ENCODE results near the gene BSX. TPM values are rescaled to one million over a fixed set of nuclear protein-coding genes. Genes with fewer than 3 reads are reported as not detected.

BSX gene
- polyA plus RNA-seq, 1 donor = not detected

GRCh38 chr11:122963961-122964360, 17.7 kb downstream of the BSX start:
- no peak for DNase-seq

- DNase-seq = no peak
These were observed 27.2 kb downstream of the BSX start for GRCh38 chr11:122954455-122954854.

GRCh38 chr11:122951211-122951610, 30.4 kb downstream of the BSX start:
- DNase-seq = no peak

- no peak for DNase-seq
These were observed 43.1 kb downstream of the BSX start for GRCh38 chr11:122938557-122938956.

GRCh38 chr11:122937983-122938382, 43.7 kb downstream of the BSX start:
- DNase-seq = no peak

- DNase-seq = no peak
These were observed 48.2 kb downstream of the BSX start for GRCh38 chr11:122933416-122933815.

GRCh38 chr11:122931510-122931909, 50.1 kb downstream of the BSX start:
- DNase-seq = no peak

Other genes starting within 250 kb of the BSX start
- not detected for gene CRTAM, start 143.3 kb downstream of the BSX start, polyA plus RNA-seq (ENCODE audit: insufficient read length)
- gene JHY, start 99.1 kb downstream of the BSX start, polyA plus RNA-seq (ENCODE audit: insufficient read length) = 13.7 TPM
- 1,295 TPM for gene HSPA8, start 80.3 kb upstream of the BSX start, polyA plus RNA-seq (ENCODE audit: insufficient read length)
- gene CLMP, start 213.4 kb upstream of the BSX start, polyA plus RNA-seq (ENCODE audit: insufficient read length) = 34.1 TPM